AML-193 (cell line): Measurements from ENCODE around the gene MACC1.
A peak's percentile ranks its signal among the peaks of the same experiment; 100 is the strongest.

Experiments used
- DNase-seq, 2 experiments: peaks; one replicate each; lab custom pipeline; 2025; lab: John Stamatoyannopoulos, UW

The MACC1 gene, protein sequence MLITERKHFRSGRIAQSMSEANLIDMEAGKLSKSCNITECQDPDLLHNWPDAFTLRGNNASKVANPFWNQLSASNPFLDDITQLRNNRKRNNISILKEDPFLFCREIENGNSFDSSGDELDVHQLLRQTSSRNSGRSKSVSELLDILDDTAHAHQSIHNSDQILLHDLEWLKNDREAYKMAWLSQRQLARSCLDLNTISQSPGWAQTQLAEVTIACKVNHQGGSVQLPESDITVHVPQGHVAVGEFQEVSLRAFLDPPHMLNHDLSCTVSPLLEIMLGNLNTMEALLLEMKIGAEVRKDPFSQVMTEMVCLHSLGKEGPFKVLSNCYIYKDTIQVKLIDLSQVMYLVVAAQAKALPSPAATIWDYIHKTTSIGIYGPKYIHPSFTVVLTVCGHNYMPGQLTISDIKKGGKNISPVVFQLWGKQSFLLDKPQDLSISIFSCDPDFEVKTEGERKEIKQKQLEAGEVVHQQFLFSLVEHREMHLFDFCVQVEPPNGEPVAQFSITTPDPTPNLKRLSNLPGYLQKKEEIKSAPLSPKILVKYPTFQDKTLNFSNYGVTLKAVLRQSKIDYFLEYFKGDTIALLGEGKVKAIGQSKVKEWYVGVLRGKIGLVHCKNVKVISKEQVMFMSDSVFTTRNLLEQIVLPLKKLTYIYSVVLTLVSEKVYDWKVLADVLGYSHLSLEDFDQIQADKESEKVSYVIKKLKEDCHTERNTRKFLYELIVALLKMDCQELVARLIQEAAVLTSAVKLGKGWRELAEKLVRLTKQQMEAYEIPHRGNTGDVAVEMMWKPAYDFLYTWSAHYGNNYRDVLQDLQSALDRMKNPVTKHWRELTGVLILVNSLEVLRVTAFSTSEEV

GRCh38 chr7:20217193-20217948 is at the start of gene MACC1:
MACC1 (minus strand) TSS chr7:20217384; CDS start chr7:20161862, 55,522 bp downstream.
- peak; percentile 92 for DNase-seq

GRCh38 chr7:20264623-20265022 is 47.4 kb upstream of the MACC1 start:
- no peak for DNase-seq

- no peak for DNase-seq
Measured at GRCh38 chr7:20260223-20260622, 43.0 kb upstream of the MACC1 start.

DNA sequence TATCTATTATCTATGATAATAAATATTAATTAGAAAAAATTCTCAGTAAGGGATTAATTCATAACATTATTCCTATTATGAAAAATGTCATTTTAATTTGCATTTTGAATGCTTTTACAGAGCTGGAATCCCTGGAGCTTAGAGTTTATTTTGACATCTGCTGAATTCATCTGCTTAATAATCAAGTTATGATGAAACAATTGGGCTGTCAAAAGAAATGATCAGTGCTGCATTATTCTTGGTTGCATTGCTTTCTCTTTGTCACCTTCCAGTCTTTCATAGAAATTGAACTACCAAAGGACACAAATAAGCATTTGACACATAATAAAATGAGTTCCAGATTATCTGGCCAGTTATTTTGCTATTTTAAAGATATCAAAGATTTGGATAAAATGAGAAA is 40.0 kb upstream of the MACC1 start:
- DNase-seq: no peak

GRCh38 chr7:20249920-20250319 is 32.7 kb upstream of the MACC1 start:
- no peak for DNase-seq

DNA sequence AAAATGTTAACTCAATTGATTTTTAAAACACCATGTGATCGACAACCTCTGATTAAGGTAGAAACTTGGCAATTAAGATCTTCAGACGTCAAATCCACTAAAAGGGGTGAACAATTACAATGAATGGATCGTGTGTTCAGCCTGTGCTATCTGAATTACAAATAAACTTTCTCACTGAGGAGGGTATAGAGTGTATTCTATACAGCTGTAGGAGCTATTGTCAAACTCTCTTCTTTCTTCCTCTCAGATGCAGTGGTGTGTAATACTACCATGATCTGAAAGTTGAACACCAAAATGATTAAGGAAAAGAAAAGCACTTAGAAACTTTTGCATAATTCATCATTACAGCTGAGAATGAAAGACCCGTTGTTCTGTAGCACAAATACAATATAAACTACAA is 32.2 kb upstream of the MACC1 start:
- no peak for DNase-seq

DNA sequence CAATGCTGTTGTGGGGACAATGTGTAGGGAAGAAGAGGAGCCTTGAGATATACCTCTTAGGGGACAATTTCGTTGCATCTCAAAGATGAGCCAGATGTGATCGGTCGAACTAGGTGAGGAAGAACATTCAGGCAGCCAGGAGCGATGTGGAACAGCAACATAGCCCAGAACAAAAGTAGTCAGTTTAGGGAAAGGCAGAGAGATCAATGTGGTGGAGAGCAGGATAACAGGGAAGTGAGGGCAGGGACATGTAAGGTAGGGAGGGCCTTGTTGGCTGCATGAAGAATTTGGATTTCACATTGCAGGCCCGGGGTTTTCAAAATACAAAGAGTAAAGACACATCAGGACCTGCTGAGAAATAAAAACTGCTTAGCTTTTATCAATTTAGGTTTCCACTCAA is 29.1 kb upstream of the MACC1 start:
- DNase-seq: no peak

- DNase-seq: no peak
Measured at GRCh38 chr7:20244334-20245120, 27.3 kb upstream of the MACC1 start.

- DNase-seq: no peak
Measured at GRCh38 chr7:20241911-20242261, 24.7 kb upstream of the MACC1 start.

- no peak for DNase-seq
Measured at GRCh38 chr7:20241194-20241910, 24.2 kb upstream of the MACC1 start.

- DNase-seq: no peak
Measured at GRCh38 chr7:20240080-20240926, 23.1 kb upstream of the MACC1 start.

- DNase-seq: peak; percentile 37 to 38
Measured at GRCh38 chr7:20238754-20239324, 21.7 kb upstream of the MACC1 start.

- DNase-seq: no peak
Measured at GRCh38 chr7:20238194-20238753, 21.1 kb upstream of the MACC1 start.

GRCh38 chr7:20237464-20238193 is 20.4 kb upstream of the MACC1 start:
- DNase-seq: no peak

DNA sequence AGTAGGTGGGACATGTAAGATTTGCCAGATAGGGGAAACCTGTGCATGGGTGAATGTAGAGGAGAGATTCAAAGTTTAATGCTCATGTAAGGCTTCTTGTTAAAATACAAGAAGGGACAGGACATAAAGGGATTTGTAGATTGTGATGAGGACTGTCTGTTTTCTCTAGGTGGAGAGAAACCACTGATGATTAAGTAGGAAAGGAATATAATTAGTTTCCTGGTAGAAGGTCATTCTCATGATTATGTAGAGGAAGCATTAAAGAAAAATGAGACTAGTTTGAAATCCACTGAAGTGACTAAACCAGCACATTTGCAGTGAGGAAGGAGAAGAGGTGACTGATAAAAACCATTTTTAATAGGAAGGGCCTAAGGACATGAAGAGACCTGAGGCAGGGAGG is 19.6 kb upstream of the MACC1 start:
- DNase-seq: no peak

DNA sequence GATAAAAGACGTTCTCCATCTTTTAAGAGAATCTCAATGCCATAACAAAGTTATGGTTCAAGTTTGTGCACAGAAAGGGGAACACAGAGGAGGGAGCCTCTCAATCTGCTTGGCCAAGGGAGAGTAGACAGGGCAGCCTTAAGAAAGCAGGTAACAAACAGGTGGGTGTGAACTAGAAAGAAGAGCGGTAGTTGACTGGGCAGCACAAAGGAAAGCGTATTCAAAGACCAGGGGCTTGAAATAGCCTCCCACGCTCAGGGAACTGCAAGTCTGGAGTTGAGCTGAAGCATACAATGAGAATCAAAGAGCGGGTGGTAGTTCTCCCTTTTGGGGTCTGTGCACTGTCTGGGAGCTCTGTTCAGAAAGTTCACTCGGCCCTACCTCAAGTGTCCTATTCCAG is 18.9 kb upstream of the MACC1 start:
- no peak for DNase-seq

GRCh38 chr7:20235288-20235687 is 18.1 kb upstream of the MACC1 start:
- DNase-seq: no peak

DNA sequence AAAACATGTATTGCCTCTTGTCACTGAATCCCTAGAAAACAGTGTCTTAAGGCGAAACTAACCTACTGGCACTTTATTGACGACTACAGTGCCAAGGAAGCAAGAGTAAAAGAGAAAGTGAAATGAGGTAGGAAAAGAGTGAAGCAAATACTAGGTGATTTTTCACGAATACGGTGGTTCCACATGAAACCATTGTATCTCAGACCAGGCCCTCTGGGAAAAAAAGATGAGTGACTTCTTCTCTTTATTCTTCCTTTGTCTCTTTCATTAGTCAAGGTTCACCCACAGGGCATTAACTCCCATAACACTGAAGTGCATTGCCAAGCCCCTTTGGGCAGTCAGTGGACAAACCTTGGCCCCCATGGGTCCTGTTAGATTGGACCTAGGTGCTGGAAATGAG is 16.2 kb upstream of the MACC1 start:
- DNase-seq: no peak

DNA sequence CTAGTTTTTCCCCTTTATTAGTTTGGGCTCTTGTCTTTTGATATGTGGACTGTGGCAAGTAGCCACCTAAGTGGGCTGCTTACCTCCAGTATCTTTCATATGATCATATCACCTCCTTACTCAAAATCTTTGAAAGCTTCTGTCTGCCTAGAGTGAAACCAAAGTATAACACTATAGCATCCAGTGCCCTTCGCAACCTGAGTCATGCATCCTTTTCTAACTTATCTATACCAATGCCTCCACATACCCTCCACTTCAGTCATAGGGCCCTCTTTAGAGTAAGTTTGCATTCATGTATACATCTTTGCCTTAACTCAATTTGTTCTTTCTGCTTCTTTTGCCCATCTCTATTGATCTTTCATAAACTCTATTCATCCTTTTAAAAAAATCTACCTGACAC is 15.7 kb upstream of the MACC1 start:
- DNase-seq: no peak
